Spleen (tissue), 11 donors: ENCODE data around the gene CD48. TPM values are rescaled to one million over a fixed set of nuclear protein-coding genes. Genes with fewer than 3 reads are reported as not detected.

Source experiments
- DNase-seq: peaks from one replicate; pipeline ENCODE4 v3.0.0-alpha.2; 2020
- H3K27ac ChIP-seq, 8 donors: fragments of 200-600 bp; sonication (generic) in 7 of 8; 1 replicate in 4 of 8; 2 replicates in 4 of 8; pipeline versions ENCODE4 v1.5.0 to v1.8.0; 2016 to 2021; ENCODE audit warnings: inconsistent platforms in 4 of 8, mild to moderate bottlenecking in 4 of 8, moderate library complexity in 1 of 8
- H3K27me3 ChIP-seq, 7 donors: fragments of 200-600 bp; sonication (generic) in 6 of 7; replicated peaks in 1 of 7; 1 replicate in 4 of 7; 2 replicates in 3 of 7; pipeline versions ENCODE4 v1.5.0 to v1.8.0; 2016 to 2021; ENCODE audit warnings: inconsistent platforms in 3 of 7, mild to moderate bottlenecking in 1 of 7
- H3K36me3 ChIP-seq, 6 donors: fragments of 200-600 bp; sonication (generic) in 5 of 6; 1 replicate in 4 of 6; 2 replicates in 2 of 6; pipeline versions ENCODE4 v1.5.0 to v1.8.0; 2016 to 2021; ENCODE audit warnings: inconsistent platforms in 2 of 6
- H3K4me1 ChIP-seq, 6 donors: fragments of 200-600 bp; sonication (generic) in 5 of 6; 1 replicate in 3 of 6; 2 replicates in 3 of 6; pipeline versions ENCODE4 v1.5.0 to v1.8.0; 2016 to 2021; ENCODE audit warnings: inconsistent platforms in 3 of 6
- H3K4me3 ChIP-seq, 8 donors: fragments of 200-600 bp; sonication (generic) in 7 of 8; 1 replicate in 4 of 8; 2 replicates in 4 of 8; pipeline versions ENCODE4 v1.5.0 to v1.8.0; 2016 to 2021; ENCODE audit warnings: inconsistent platforms in 4 of 8, mild to moderate bottlenecking in 4 of 8, moderate library complexity in 2 of 8
- H3K9me3 ChIP-seq, 8 donors: fragments of 200-600 bp; sonication (generic) in 7 of 8; 1 replicate in 4 of 8; 2 replicates in 4 of 8; pipeline versions ENCODE4 v1.5.0 to v1.8.0; 2016 to 2021; ENCODE audit warnings: inconsistent platforms in 4 of 8
- POLR2A ChIP-seq, 3 donors: fragments of 450-650 bp; IDR thresholded peaks; one replicate each; pipeline ENCODE4 v1.5.1; 2017; ENCODE audit warnings: antibody characterized with exemption in 3 of 3, mild to moderate bottlenecking in 1 of 3
- POLR2AphosphoS5 ChIP-seq, 3 donors: sonication (generic); formaldehyde crosslinking; IDR thresholded peaks; one replicate each; pipeline ENCODE4 v1.5.1; 2017; ENCODE audit warnings: antibody characterized with exemption in 3 of 3
- WGBS, 5 donors: extraction: QIAGEN DNeasy Blood & Tissue Kit in 3 of 5; methylation state at CpG; one replicate each; pipeline versions ENCODE4 v1.1.5 to v1.1.7; 2013 to 2018; 5-methylcytosine and 5-hydroxymethylcytosine counted together
- intact Hi-C: fragments of 100-400 bp; cut with DNase I; formaldehyde crosslinking; loops from one replicate; pipeline ENCODE4 v1.15.0; 2023; ENCODE audit warnings: low total_unique reads
- polyA plus RNA-seq, 3 donors: library from polyadenylated mRNA; stranded (reverse); fragments of 200-250 nt; gene quantifications; one replicate each; pipeline ENCODE4 v1.2.1, GENCODE V29; 2013
- total RNA-seq, 7 donors: library from RNA; depleted of rRNA in 3 of 7; stranded (reverse); fragments of >200 nt in 3 of 7; fragmentation: NEBNext Ultra II Directional in 4 of 7; extraction: Animal tissue kit (Norgen Biotek cat#: 25700) in 4 of 7; gene quantifications; one replicate each; pipeline versions ENCODE4 v1.1.0 to v1.2.1, GENCODE V29; 2016 to 2021
- TF ChIP-seq, protein P1 (sequence below), 11 experiments: fragments of 200-600 bp in 7 of 11; fragments of 450-650 bp in 4 of 11; sonication (generic) in 4 of 11; IDR thresholded peaks in 8 of 11; conservative IDR thresholded peaks in 3 of 11; 1 replicate in 7 of 11; 2 replicates in 4 of 11; pipeline versions ENCODE4 v1.4.0 to v1.8.0; 2016 to 2021; ENCODE audit warnings: antibody characterized with exemption in 11 of 11, inconsistent platforms in 4 of 11, mild to moderate bottlenecking in 1 of 11
- donor health status: healthy with polysubstance abuse.
- donor health status: DM: no; HTN: no; CAD: no; lungs with moderate emphysema.
- donor health status: DM: no; HTN: no; CAD: no.
- donor health status: Bipolar disorder and iron deficiency.
- donor health status: healthy.
- donor health status: DM: no; HTN: no; CAD: no.
- donor health status: DM: yes; HTN: yes; CAD: no.

Gene CD48
- total and polyA plus RNA-seq, 10 donors: 150 to 510 (median 248) TPM

DNA sequence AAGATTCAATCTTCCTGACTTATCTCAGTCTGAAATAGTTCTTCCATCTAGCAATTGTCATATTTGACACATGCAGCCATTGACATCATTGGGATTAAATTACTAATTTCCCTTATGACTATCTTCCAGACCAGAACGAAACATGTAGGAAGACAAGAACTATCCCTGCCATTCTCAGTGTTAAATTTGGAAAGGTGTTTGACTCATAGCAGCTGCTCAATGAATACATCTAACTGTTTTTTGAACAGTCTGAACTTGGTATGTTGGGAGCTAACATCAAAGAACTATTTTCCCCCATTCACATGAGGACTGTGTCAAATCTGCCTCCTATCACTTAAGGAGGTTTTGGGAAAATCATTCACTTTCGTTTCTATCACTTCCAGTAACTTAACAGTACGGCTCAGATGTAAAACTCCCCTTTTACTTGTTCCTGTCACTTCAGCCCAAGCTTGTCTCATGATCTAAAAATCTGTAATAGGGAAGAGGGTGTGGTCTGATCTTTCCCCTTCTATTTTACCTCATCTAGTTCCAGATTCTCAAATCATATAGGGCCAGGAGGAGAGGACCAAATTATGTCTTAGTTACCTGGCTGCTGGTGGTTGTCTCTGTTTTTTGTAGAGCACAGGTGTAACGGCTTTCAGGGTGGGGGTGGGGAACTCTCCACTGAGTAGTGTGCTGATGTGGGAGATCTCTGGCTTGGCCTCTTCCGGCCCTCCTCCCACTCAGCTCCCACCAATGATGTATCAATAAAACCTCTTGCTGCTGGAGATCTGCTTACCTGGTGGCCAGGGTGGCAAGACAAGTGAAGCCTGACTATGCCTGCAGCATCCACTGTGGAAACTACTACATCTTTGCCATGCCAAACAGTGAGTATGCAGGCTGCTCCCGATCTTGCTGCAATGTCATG, 38.6 kb downstream of the CD48 start:
- H3K36me3 ChIP-seq: peaks cover 0 to 21% (median 6%) of the 10 kb centered on the region in 6 donors
- peak overlapping the region; percentile 7 to 81 (median 48) for H3K27ac ChIP-seq
- H3K9me3 ChIP-seq: peaks cover 0 to 16% (median 12%) of the 10 kb centered on the region in 8 donors
- TF ChIP-seq, protein P1, sequence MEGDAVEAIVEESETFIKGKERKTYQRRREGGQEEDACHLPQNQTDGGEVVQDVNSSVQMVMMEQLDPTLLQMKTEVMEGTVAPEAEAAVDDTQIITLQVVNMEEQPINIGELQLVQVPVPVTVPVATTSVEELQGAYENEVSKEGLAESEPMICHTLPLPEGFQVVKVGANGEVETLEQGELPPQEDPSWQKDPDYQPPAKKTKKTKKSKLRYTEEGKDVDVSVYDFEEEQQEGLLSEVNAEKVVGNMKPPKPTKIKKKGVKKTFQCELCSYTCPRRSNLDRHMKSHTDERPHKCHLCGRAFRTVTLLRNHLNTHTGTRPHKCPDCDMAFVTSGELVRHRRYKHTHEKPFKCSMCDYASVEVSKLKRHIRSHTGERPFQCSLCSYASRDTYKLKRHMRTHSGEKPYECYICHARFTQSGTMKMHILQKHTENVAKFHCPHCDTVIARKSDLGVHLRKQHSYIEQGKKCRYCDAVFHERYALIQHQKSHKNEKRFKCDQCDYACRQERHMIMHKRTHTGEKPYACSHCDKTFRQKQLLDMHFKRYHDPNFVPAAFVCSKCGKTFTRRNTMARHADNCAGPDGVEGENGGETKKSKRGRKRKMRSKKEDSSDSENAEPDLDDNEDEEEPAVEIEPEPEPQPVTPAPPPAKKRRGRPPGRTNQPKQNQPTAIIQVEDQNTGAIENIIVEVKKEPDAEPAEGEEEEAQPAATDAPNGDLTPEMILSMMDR (IDR thresholded peaks at IDR 0.05 in 8 of 11, conservative IDR thresholded peaks at IDR 0.05 in 3 of 11): no peak
- no peak for TF ChIP-seq POLR2A (IDR thresholded peaks at IDR 0.05)
- no peak for TF ChIP-seq POLR2AphosphoS5 (IDR thresholded peaks at IDR 0.05)
- intact Hi-C loops: loop anchor here (10.0 kb wide), 1 partner anchor 58 kb away; no protein-coding TSS in a partner anchor
- peaks cover 36 to 66% (median 50%) of the 10 kb centered on the region in 6 donors for H3K4me1 ChIP-seq
- H3K27me3 ChIP-seq: no peaks in the 10 kb centered on the region
- WGBS, 5 donors: 40 to 55% (median 50%) methylated on average over 6 of the region's 6 CpGs
- no peak for DNase-seq
- peak overlapping the region in 1 of 8 donors; percentile 21 for H3K4me3 ChIP-seq

DNA sequence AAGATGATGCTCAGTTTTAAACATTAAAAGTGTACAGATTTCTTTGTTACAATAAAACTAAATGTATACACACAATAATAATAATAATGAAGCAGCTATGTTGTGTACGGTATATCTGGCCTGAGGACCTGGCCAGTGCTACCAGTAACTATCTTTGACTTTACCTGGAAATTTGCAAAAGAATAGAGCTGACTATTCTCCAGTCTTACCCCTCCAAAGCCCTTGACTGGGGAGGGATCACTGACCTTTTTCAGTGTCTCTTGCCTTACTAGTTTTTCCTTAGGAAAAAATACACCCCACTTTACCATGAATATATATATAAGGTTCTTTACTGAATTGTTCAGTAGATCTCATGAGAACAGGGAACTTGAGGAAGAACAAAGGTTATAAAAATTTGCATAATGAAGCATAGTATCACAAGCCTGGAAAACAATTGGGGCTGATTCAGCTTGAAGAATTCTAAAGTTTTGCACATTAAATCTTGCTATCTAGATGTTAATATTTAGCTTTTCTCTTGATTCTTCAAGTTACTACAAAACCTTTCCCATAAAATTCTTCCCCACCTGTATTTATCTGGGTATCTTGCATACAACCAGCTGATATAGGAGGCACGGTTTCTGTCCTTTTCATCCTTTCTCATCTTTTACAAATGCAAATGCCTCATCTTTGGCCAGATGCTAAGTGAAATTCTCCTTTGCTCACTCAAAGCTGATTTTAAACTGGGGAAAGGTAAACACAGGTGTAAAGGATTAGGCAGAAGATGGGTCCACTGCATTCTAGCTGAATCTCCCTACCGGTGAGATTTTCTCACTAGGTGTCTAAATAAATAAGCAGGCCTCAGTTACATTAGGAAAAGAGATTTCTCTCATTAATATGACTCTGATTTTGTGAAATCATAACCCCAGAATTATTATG, 39.8 kb downstream of the CD48 start:
- H3K4me3 ChIP-seq: no peak overlapping the region
- TF ChIP-seq, protein P1 (IDR thresholded peaks at IDR 0.05 in 8 of 11, conservative IDR thresholded peaks at IDR 0.05 in 3 of 11): no peak
- TF ChIP-seq POLR2A (IDR thresholded peaks at IDR 0.05): no peak
- no peak for TF ChIP-seq POLR2AphosphoS5 (IDR thresholded peaks at IDR 0.05)
- WGBS, 5 donors: 66 to 87% (median 83%) methylated on average over 3 of the region's 3 CpGs

DNA sequence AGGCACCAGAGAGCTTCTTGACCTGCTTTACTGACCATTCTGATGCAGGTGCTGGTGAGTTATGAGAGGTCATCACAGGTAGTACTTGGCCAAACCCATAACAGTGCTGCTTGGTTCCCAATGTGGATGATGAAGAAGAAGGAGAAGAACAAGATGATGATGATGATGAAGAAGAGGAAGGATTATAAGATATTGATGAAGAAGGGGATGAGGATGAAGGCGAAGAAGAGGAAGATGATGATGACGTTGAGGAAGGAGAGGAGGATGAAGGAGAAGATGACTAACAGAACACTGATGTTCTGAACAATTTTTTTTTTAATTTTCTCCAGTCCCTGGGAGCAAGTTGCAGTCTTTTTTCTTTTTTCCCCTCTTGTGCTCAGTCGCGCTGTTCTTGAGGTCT, 40.9 kb downstream of the CD48 start:
- Histone ChIP-seq H3K4me3 (no peak overlapping the region), H3K27me3 (no peaks in the 10 kb centered on the region), H3K36me3 (no peaks in the 10 kb centered on the region), H3K27ac (no peak overlapping the region), H3K4me1 (peaks cover 48 to 71% (median 62%) of the 10 kb centered on the region in 6 donors), H3K9me3 (peaks cover 0 to 16% (median 12%) of the 10 kb centered on the region in 8 donors)
- intact Hi-C loops: loop anchor here (10.0 kb wide), 1 partner anchor 56 kb away; no protein-coding TSS in a partner anchor
- WGBS, 5 donors: 89 to 94% (median 90%) methylated on average over 4 of the region's 4 CpGs
- TF ChIP-seq POLR2A (IDR thresholded peaks at IDR 0.05) (no peak), POLR2AphosphoS5 (IDR thresholded peaks at IDR 0.05) (no peak)
- TF ChIP-seq, protein P1 (IDR thresholded peaks at IDR 0.05 in 8 of 11, conservative IDR thresholded peaks at IDR 0.05 in 3 of 11): no peak
- no peak for DNase-seq

More for the DNA sequence above, 39.8 kb downstream of the CD48 start:
- Histone ChIP-seq H3K27ac (peak overlapping the region; percentile 6 to 81 (median 48)), H3K36me3 (peaks cover 0 to 9% (median 0%) of the 10 kb centered on the region in 6 donors), H3K9me3 (peaks cover 0 to 16% (median 12%) of the 10 kb centered on the region in 8 donors), H3K27me3 (no peaks in the 10 kb centered on the region), H3K4me1 (peaks cover 36 to 71% (median 56%) of the 10 kb centered on the region in 6 donors)
- DNase-seq: no peak
- intact Hi-C loops: loop anchor here (10.0 kb wide), 1 partner anchor 57 kb away; no protein-coding TSS in a partner anchor
